BLaER1 (cell line): Measurements from ENCODE around the gene RANBP3.
A peak's percentile ranks its signal among the peaks of the same experiment; 100 is the strongest.

Experiments used
- H3K27ac ChIP-seq: shearing (Covaris generic); formaldehyde crosslinking; 2 replicates; pipeline ENCODE4 v1.8.1; 2022
- H3K27me3 ChIP-seq: shearing (Covaris generic); formaldehyde crosslinking; 2 replicates; pipeline ENCODE4 v1.8.1; 2022
- H3K36me3 ChIP-seq: shearing (Covaris generic); formaldehyde crosslinking; 2 replicates; pipeline ENCODE4 v1.8.1; 2022
- H3K4me1 ChIP-seq: shearing (Covaris generic); formaldehyde crosslinking; 2 replicates; pipeline ENCODE4 v1.8.1; 2022
- H3K4me2 ChIP-seq: shearing (Covaris generic); formaldehyde crosslinking; 2 replicates; pipeline ENCODE4 v1.8.1; 2022
- H3K4me3 ChIP-seq: shearing (Covaris generic); formaldehyde crosslinking; 2 replicates; pipeline ENCODE4 v1.8.1; 2022
- H3K9ac ChIP-seq: shearing (Covaris generic); formaldehyde crosslinking; 2 replicates; pipeline ENCODE4 v1.8.1; 2022
- H3K9me3 ChIP-seq: shearing (Covaris generic); formaldehyde crosslinking; 2 replicates; pipeline ENCODE4 v1.8.1; 2022
- H4K20me1 ChIP-seq: shearing (Covaris generic); formaldehyde crosslinking; 2 replicates; pipeline ENCODE4 v1.8.1; 2022
- Cebpa-rat ChIP-seq: shearing (Covaris generic); IDR thresholded peaks from 2 replicates; pipeline ENCODE4 v1.8.1; 2022

The RANBP3 gene

DNA sequence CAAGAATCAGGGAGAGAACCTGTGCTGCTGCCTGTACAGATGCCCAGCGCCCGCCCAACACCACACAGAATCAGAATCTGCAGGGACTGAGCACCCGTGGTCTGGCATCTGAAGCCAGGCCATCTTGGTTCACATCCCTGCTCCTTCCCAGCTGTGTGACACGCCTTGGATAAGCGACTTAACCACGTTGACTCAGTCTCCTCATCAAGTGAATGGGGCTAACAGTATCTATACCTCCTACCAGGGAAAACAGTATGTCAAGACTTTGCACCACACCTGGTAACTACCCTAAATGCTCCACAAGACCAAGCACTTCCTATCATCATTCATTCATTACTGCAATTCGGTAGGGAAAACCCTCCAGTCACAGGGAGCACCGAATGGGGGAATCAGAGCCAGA, 1.2 kb downstream of the RANBP3 start:
- H4K20me1 ChIP-seq: peaks cover 60% of the 10 kb centered on the region
- peak overlapping the region; percentile 99 for H3K4me2 ChIP-seq
- peak overlapping the region; percentile 98 for H3K9ac ChIP-seq
- H3K27me3 ChIP-seq: no peaks in the 10 kb centered on the region
- H3K4me1 ChIP-seq: peaks cover 71% of the 10 kb centered on the region
- H3K36me3 ChIP-seq: peaks cover 51% of the 10 kb centered on the region
- H3K9me3 ChIP-seq: no peaks in the 10 kb centered on the region
- no peak for TF ChIP-seq Cebpa-rat
- H3K27ac ChIP-seq: peak overlapping the region; percentile 96; the same call in 1 of the 2 replicates
- peak overlapping the region; percentile 100 for H3K4me3 ChIP-seq

DNA sequence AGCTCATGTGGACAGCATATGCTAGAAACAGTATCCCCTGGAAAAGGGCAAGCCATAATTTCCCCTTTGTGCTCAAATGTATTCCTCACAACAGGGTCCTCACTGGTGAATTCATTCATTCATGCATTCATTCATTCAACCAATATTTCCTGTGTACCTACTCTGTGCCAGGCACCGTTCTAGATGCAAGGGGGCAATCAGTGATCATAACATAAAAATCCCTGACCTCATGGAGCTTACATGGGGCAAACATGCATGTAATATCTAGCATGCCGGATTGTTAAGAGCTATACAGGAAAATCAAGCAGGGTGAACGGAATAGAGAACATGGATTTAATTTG, 2.6 kb downstream of the RANBP3 start:
- Histone ChIP-seq H3K4me3 (no peak overlapping the region), H3K27me3 (no peaks in the 10 kb centered on the region), H3K36me3 (peaks cover 53% of the 10 kb centered on the region), H3K4me1 (peaks cover 83% of the 10 kb centered on the region), H3K9ac (peak overlapping the region; percentile 40; the same call in 1 of the 2 replicates), H4K20me1 (peaks cover 74% of the 10 kb centered on the region), H3K27ac (no peak overlapping the region), H3K9me3 (no peaks in the 10 kb centered on the region), H3K4me2 (peak overlapping the region; percentile 99)
- TF ChIP-seq Cebpa-rat: no peak

DNA sequence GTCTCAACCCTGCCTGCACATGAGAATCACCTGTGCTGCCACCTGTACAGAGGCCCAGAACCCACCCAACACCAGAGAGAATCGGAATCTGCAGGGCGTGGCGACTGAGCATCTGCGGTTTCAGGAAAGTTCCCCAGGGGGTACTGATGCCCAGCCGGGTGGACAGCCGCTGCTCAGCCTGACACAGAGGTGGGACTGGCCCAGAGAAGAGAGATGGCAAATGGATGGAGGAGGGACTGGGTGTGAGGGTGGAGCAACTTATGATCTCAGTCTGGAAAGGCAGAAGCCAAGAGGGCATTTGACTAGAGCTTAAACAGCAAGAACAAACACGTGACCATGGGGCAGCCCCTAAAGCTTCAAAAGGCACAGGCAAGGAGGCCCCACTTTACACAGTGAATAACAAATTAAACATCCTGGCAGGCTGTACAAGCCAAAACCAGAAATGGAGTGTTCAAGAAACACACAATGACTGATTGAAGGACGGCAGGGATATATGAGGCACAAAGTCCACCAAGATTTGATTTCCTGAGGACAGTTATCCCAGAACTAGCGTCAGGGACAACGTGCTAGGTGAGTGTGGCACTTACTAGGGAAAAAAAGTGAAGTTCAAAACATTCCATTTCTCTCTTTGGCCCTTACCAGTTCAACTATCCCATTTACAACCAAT, 3.1 kb downstream of the RANBP3 start:
- no peak for TF ChIP-seq Cebpa-rat
- Histone ChIP-seq H4K20me1 (peaks cover 79% of the 10 kb centered on the region), H3K4me1 (peaks cover 83% of the 10 kb centered on the region), H3K27ac (no peak overlapping the region), H3K9me3 (no peaks in the 10 kb centered on the region), H3K27me3 (no peaks in the 10 kb centered on the region), H3K4me3 (no peak overlapping the region), H3K4me2 (peak overlapping the region; percentile 99), H3K36me3 (peaks cover 53% of the 10 kb centered on the region), H3K9ac (peak overlapping the region; percentile 40)

DNA sequence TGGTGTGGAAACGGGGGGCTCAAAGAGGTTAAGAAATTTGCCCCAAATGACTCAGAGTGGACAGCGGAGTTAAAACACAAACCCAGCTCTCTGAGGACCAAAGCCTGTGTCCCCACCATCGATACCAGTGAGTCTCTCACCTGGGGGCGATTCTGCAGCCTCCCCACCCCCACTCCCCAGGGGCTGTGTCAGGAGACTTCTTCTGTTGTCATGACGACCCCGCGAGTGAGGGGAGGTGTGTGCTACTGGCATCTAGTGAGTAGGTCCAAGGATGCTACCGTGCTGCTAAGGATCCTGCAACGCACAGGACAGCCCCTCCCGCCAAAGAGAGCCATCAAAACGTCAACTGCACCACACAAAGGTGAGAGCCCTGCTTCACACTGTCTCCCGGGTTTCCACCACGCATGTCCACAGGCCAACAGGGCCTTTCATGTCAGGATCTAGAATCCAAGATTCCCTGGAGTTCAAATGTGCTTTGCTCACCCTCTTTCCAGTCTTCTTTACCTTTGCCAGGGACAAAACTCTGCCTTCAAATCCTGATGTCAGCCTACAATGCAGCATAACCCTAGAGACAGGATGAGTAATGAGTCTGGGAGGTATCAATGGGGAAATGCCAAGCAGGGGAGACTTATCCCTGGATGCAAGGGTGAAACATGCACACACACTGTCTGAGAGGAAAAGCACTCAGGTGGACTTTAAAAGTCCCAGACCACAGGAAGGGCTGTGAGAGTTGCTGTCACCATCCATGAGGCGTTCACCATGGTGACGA, 3.9 kb downstream of the RANBP3 start:
- Histone ChIP-seq H3K4me2 (peak overlapping the region; percentile 99), H3K27me3 (no peaks in the 10 kb centered on the region), H3K9me3 (no peaks in the 10 kb centered on the region), H3K4me1 (peaks cover 83% of the 10 kb centered on the region), H3K36me3 (peaks cover 58% of the 10 kb centered on the region), H3K4me3 (no peak overlapping the region), H4K20me1 (peaks cover 87% of the 10 kb centered on the region), H3K9ac (no peak overlapping the region; the same call in 1 of the 2 replicates), H3K27ac (no peak overlapping the region)
- TF ChIP-seq Cebpa-rat: no peak

DNA sequence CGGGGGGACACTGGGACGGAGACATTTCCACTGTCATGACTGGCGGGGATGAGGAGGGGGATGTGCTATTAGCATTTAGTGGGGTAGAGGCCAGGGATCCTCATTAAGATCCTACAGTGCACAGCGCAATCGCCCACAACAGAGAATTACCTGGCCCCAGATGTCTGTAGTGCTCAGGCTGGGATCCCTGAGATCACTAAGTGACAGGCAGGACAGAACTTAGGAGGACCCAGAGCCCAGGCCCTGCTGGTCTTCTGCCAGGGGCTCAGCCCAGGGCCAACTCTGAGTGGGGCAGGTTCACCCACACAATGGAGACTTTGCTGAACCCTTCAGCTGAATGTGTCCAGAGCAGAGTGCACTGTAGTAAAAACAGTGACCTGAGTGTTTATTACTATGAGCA, 4.6 kb downstream of the RANBP3 start:
- no peak overlapping the region for H3K4me3 ChIP-seq
- H3K27me3 ChIP-seq: no peaks in the 10 kb centered on the region
- no peaks in the 10 kb centered on the region for H3K9me3 ChIP-seq
- H3K9ac ChIP-seq: no peak overlapping the region
- no peak overlapping the region for H3K27ac ChIP-seq
- H3K36me3 ChIP-seq: peaks cover 58% of the 10 kb centered on the region
- no peak for TF ChIP-seq Cebpa-rat
- H3K4me1 ChIP-seq: peaks cover 85% of the 10 kb centered on the region
- H3K4me2 ChIP-seq: no peak overlapping the region
- H4K20me1 ChIP-seq: peaks cover 93% of the 10 kb centered on the region

DNA sequence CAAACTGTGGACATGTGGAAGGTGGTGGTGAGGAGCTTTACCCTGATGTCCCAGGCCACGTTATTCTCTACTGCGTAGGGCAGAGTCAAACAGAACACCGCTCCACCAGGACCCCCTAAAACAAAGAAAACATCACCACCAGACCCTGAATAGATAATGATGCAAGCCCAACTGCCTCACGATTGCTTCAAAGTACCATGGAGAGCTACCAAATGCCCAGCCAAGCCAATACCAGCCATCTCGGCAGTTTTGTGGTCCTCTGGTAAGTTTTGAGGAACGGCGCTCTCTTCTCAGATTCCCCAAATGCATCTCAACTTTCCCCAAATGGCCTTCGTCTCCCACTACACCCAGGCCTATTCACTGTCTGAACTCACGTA, 5.6 kb downstream of the RANBP3 start:
- Histone ChIP-seq H3K4me1 (peaks cover 95% of the 10 kb centered on the region), H3K9ac (no peak overlapping the region)

DNA sequence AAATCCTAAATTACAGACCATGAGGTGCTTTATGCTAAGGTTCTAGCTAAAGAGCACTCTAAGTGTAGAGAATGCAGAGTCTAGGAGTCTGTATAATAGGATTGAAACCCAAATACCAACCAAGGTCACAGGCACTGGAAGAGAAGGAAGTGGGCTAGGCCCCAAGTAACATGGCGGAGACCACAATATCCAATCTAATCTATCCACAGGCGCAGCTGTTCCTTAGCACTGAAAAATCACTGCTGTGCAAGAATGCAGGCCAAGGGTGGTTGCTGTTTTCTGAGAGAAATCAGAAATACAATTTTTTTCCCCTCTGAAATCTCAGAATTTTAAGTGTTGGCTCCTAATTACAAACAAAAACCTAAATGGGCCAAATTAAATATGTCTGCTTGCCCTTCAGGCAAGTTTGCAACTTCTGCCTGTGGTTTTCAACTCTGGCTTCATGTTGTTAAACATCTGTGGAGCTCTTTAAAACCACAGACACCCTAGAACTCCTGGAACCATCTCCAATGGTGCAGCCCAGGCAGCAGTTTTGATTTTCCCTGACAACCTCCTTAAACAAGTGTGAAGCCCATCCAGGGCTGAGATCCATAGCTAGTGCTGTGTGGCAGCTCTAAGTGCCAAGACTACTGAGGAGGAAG, 6.1 kb downstream of the RANBP3 start:
- no peaks in the 10 kb centered on the region for H3K27me3 ChIP-seq
- no peak overlapping the region for H3K27ac ChIP-seq
- H4K20me1 ChIP-seq: peaks cover 100% of the 10 kb centered on the region
- no peaks in the 10 kb centered on the region for H3K9me3 ChIP-seq
- H3K36me3 ChIP-seq: peaks cover 65% of the 10 kb centered on the region
- peak overlapping the region; percentile 0; the same call in 1 of the 2 replicates for H3K4me2 ChIP-seq
- TF ChIP-seq Cebpa-rat: no peak
- peaks cover 97% of the 10 kb centered on the region for H3K4me1 ChIP-seq
- H3K9ac ChIP-seq: no peak overlapping the region
- no peak overlapping the region for H3K4me3 ChIP-seq

More for the DNA sequence above, 5.6 kb downstream of the RANBP3 start:
- H3K27ac ChIP-seq: no peak overlapping the region
- no peak for TF ChIP-seq Cebpa-rat
- H3K4me2 ChIP-seq: peak overlapping the region; percentile 0; the same call in 1 of the 2 replicates
- H4K20me1 ChIP-seq: peaks cover 100% of the 10 kb centered on the region
- peaks cover 60% of the 10 kb centered on the region for H3K36me3 ChIP-seq
- H3K27me3 ChIP-seq: no peaks in the 10 kb centered on the region
- no peak overlapping the region for H3K4me3 ChIP-seq
- no peaks in the 10 kb centered on the region for H3K9me3 ChIP-seq

DNA sequence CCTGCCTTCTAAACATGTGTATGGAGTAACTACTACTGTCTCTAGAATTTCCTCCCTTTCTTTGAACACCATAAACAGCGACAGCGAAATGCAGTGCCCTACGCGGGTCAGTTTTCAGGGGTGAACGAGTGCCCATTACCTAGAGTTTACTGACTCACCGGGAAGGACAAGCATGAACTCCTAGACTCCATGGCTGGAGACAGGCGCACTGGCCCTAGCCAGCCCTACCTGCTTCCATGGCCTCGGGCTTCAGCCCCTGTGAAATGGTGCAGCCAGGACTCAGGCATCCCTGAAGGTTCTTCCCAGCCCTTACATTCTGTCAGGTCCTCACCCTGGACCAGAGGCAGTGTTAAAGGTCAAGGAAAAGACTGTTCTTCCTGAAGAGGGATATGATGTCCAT, 8.5 kb downstream of the RANBP3 start:
- no peaks in the 10 kb centered on the region for H3K9me3 ChIP-seq
- H3K9ac ChIP-seq: peak overlapping the region; percentile 64; the same call in 1 of the 2 replicates
- H3K4me2 ChIP-seq: peak overlapping the region; percentile 84
- H4K20me1 ChIP-seq: peaks cover 99% of the 10 kb centered on the region
- peak overlapping the region; percentile 61; the same call in 1 of the 2 replicates for H3K27ac ChIP-seq
- no peaks in the 10 kb centered on the region for H3K27me3 ChIP-seq
- H3K36me3 ChIP-seq: peaks cover 65% of the 10 kb centered on the region
- no peak overlapping the region for H3K4me3 ChIP-seq
- no peak for TF ChIP-seq Cebpa-rat
- H3K4me1 ChIP-seq: peaks cover 97% of the 10 kb centered on the region

DNA sequence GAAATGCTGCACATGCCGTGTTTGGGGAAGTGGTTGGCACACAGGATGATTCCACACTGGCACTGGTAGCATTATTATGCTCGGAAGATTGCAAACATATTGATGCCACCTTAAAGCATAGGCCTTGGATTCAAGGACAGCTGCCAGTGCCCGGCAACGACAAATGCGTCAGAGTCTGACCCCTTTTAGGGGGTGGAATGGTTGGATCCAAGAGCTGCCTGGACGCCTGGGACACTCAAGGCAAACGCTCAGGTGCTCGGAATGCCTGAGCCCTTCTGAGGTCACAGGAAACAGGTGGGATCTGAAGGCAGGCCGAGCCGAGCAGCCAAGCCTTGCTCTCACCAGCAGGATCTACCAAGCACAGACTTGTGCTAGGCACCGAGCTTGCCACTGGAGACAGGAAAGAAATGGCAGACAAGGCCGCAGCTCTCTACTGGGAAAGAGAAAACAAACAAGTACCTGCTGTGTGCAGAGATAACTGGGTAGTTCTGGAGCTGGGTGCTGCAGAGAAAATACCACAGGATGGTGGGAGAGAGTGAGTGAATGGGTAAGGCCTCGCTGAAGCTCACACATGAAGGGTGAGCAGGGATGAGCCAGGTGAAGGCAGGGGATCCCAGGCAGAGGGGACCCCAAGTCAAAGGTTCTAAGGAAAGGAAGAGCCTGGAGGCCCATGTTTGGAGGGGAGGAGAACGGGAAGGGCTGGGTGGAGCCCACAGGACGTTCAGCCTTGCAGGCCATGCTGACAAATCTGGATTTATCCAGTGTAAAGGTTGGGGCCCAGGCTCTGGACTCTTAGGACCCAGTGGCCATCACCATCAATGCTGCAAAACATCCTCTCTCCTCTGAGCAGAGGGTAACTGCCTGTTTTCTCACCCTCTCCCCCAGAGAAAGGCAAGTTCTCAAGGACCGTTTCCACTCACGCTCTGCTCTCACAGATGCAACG, 9.2 kb downstream of the RANBP3 start:
- Histone ChIP-seq H3K9me3 (no peaks in the 10 kb centered on the region), H3K27ac (peak overlapping the region; percentile 61), H3K36me3 (peaks cover 65% of the 10 kb centered on the region), H3K4me3 (peak overlapping the region; percentile 32; the same call in 1 of the 2 replicates), H3K4me1 (peaks cover 97% of the 10 kb centered on the region), H3K4me2 (peak overlapping the region; percentile 84), H3K27me3 (no peaks in the 10 kb centered on the region), H4K20me1 (peaks cover 99% of the 10 kb centered on the region), H3K9ac (peak overlapping the region; percentile 64)
- no peak for TF ChIP-seq Cebpa-rat
